H1 (cell line): ENCODE measurements around the gene ARID5A. TPM values are rescaled to one million over a fixed set of nuclear protein-coding genes. Genes with fewer than 3 reads are reported as not detected.

Experiments
- CTCF ChIA-PET: fragments of 300-600 bp; sonication (Branson Sonifier 250); formaldehyde crosslinking; loops from one replicate; lab custom pipeline; 2021; ENCODE audit not compliant: partially characterized antibody; lab: Charles Lee
- POLR2A ChIA-PET: fragments of 300-600 bp; sonication (Branson Sonifier 250); formaldehyde crosslinking; loops from one replicate; lab custom pipeline; 2021; ENCODE audit warnings: inconsistent platforms; ENCODE audit not compliant: partially characterized antibody; lab: Charles Lee
- DNase-seq, 2 experiments: peaks; one replicate each; pipeline versions ENCODE4 v3.0.0 to v3.0.0-alpha.2; 2010 to 2022; ENCODE audit warnings: low spot score in 2 of 2, low read depth in 1 of 2, mixed read lengths in 1 of 2
- FAIRE-seq: peaks from 2 replicates; lab custom pipeline; 2011; peaks lifted over from hg19 to GRCh38; lab: Jason Lieb, UNC
- H2AFZ ChIP-seq: 2 replicates; pipeline ENCODE4 v1.8.1; 2012; ENCODE audit warnings: low read length, inconsistent platforms
- H2AK5ac ChIP-seq: 2 replicates; pipeline ENCODE4 v1.6.1; 2013; ENCODE audit warnings: low read depth, low read length
- H2BK120ac ChIP-seq: replicated peaks from 2 replicates; pipeline ENCODE3; 2013; ENCODE audit warnings: low read depth, low read length, inconsistent platforms
- H2BK12ac ChIP-seq: 2 replicates; pipeline ENCODE4 v1.6.1; 2013; ENCODE audit warnings: low read depth, low read length
- H2BK15ac ChIP-seq: 2 replicates; pipeline ENCODE4 v1.6.1; 2013; ENCODE audit warnings: low read length
- H2BK20ac ChIP-seq: 2 replicates; pipeline ENCODE4 v1.6.1; 2013; ENCODE audit warnings: low read length
- H2BK5ac ChIP-seq: 2 replicates; pipeline ENCODE4 v1.6.1; 2013; ENCODE audit warnings: low read depth, low read length
- H3K14ac ChIP-seq: 2 replicates; pipeline ENCODE4 v1.6.1; 2013; ENCODE audit warnings: inconsistent platforms; ENCODE audit not compliant: insufficient read length
- H3K18ac ChIP-seq: 2 replicates; pipeline ENCODE4 v1.6.1; 2013; ENCODE audit warnings: low read length; ENCODE audit errors: extremely low read depth
- H3K23ac ChIP-seq: 2 replicates; pipeline ENCODE4 v1.6.1; 2013; ENCODE audit warnings: inconsistent platforms; ENCODE audit not compliant: insufficient read length
- H3K23me2 ChIP-seq: 2 replicates; pipeline ENCODE4 v1.6.1; 2013; ENCODE audit warnings: low read depth, low read length
- H3K27ac ChIP-seq: 2 replicates; pipeline ENCODE4 v1.6.1; 2011; ENCODE audit warnings: low read depth, low read length, inconsistent platforms
- H3K27me3 ChIP-seq, 4 experiments: replicated peaks in 1 of 4; 1 replicate in 1 of 4; 2 replicates in 3 of 4; pipeline versions ENCODE4 v1.6.1 to v1.8.1; 2011 to 2013; ENCODE audit warnings: low read length in 3 of 4, mild to moderate bottlenecking in 3 of 4, inconsistent platforms in 2 of 4, mixed read lengths in 2 of 4, moderate library complexity in 1 of 4; ENCODE audit not compliant: control insufficient read depth in 3 of 4, insufficient read depth in 3 of 4; ENCODE audit errors: extremely low read depth in 1 of 4
- H3K36me3 ChIP-seq, 4 experiments: 2 replicates each; pipeline versions ENCODE4 v1.6.1 to v1.8.1; 2011 to 2013; ENCODE audit warnings: mild to moderate bottlenecking in 4 of 4, low read length in 3 of 4, moderate library complexity in 2 of 4, control low read depth in 1 of 4, inconsistent platforms in 1 of 4; ENCODE audit not compliant: insufficient read depth in 4 of 4, control insufficient read depth in 2 of 4
- H3K4ac ChIP-seq: replicated peaks from 2 replicates; pipeline ENCODE3; 2013; ENCODE audit warnings: low read length, low read depth, mixed read lengths, inconsistent platforms; ENCODE audit not compliant: insufficient read length
- H3K4me1 ChIP-seq, 4 experiments: replicated peaks in 1 of 4; 1 replicate in 1 of 4; 2 replicates in 3 of 4; pipeline versions ENCODE4 v1.6.1 to v1.8.1; 2011 to 2013; ENCODE audit warnings: low read length in 3 of 4, inconsistent platforms in 2 of 4, mixed read lengths in 1 of 4; ENCODE audit not compliant: insufficient read depth in 4 of 4, control insufficient read depth in 3 of 4
- H3K4me2 ChIP-seq, 2 experiments: 2 replicates each; pipeline versions ENCODE4 v1.6.1 to v1.8.1; 2011 to 2013; ENCODE audit warnings: low read depth in 2 of 2, low read length in 2 of 2, control low read depth in 1 of 2, inconsistent platforms in 1 of 2, mild to moderate bottlenecking in 1 of 2; ENCODE audit not compliant: insufficient read depth in 1 of 2
- H3K4me3 ChIP-seq, 4 experiments: fragments of 200-600, 300-600 bp in 1 of 4; sonication (generic), shearing (Covaris generic), sonication (Bioruptor Twin) in 1 of 4; 2 replicates each; pipeline versions ENCODE4 v1.5.1 to v1.8.1; 2011 to 2016; ENCODE audit warnings: low read length in 4 of 4, low read depth in 3 of 4, control low read depth in 2 of 4, inconsistent platforms in 2 of 4, mild to moderate bottlenecking in 2 of 4, mixed read lengths in 1 of 4, moderate library complexity in 1 of 4; ENCODE audit not compliant: insufficient read depth in 2 of 4; ENCODE audit errors: extremely low read depth in 1 of 4
- H3K56ac ChIP-seq: replicated peaks from 2 replicates; pipeline ENCODE3; 2013; ENCODE audit warnings: low read depth, mild to moderate bottlenecking, mixed read lengths, low read length, inconsistent platforms; ENCODE audit not compliant: insufficient read length
- H3K79me1 ChIP-seq: 2 replicates; pipeline ENCODE4 v1.6.1; 2013; ENCODE audit warnings: low read depth, low read length, control low read depth
- H3K79me2 ChIP-seq, 2 experiments: 2 replicates each; pipeline versions ENCODE4 v1.6.1 to v1.8.1; 2012 to 2013; ENCODE audit warnings: low read length in 2 of 2, mild to moderate bottlenecking in 2 of 2, inconsistent platforms in 1 of 2; ENCODE audit not compliant: insufficient read depth in 2 of 2, control insufficient read depth in 1 of 2
- H3K9ac ChIP-seq, 4 experiments: replicated peaks in 1 of 4; 1 replicate in 1 of 4; 2 replicates in 3 of 4; pipeline versions ENCODE4 v1.6.1 to v1.8.1; 2011 to 2013; ENCODE audit warnings: low read depth in 3 of 4, low read length in 3 of 4, control low read depth in 2 of 4, mild to moderate bottlenecking in 2 of 4, moderate library complexity in 2 of 4, inconsistent platforms in 1 of 4; ENCODE audit errors: extremely low read depth in 1 of 4
- H3K9me3 ChIP-seq, 2 experiments: 2 replicates each; pipeline versions ENCODE4 v1.6.1 to v1.8.1; 2012 to 2013; ENCODE audit warnings: mild to moderate bottlenecking in 2 of 2, moderate library complexity in 2 of 2, control low read depth in 1 of 2, inconsistent platforms in 1 of 2, low read depth in 1 of 2, low read length in 1 of 2, mixed read lengths in 1 of 2; ENCODE audit not compliant: insufficient read depth in 2 of 2
- H4K20me1 ChIP-seq, 2 experiments: replicated peaks in 1 of 2; 2 replicates each; pipeline versions ENCODE3 to v1.8.1; 2011 to 2013; ENCODE audit warnings: inconsistent platforms in 2 of 2, low read length in 2 of 2, mild to moderate bottlenecking in 1 of 2; ENCODE audit not compliant: insufficient read depth in 2 of 2, control insufficient read depth in 1 of 2
- H4K5ac ChIP-seq: 2 replicates; pipeline ENCODE4 v1.6.1; 2013; ENCODE audit warnings: low read length, low read depth, mixed read lengths, inconsistent platforms; ENCODE audit not compliant: insufficient read length
- H4K8ac ChIP-seq: 2 replicates; pipeline ENCODE4 v1.8.0; 2013; ENCODE audit warnings: mild to moderate bottlenecking, moderate library complexity, low read length, inconsistent platforms; ENCODE audit not compliant: insufficient read depth; ENCODE audit errors: extremely low read depth
- H4K91ac ChIP-seq: replicated peaks from 2 replicates; pipeline ENCODE3; 2013; ENCODE audit warnings: low read length, mixed read lengths, inconsistent platforms; ENCODE audit not compliant: insufficient read length
- CHD2 ChIP-seq: IDR thresholded peaks from 2 replicates; pipeline ENCODE4 v1.6.1; 2012; ENCODE audit warnings: low read length, improper control_type of control experiment
- CTCF ChIP-seq, 3 experiments: IDR thresholded peaks; 1 replicate in 2 of 3; 2 replicates in 1 of 3; pipeline versions ENCODE4 v1.5.1 to v1.6.1; 2011; ENCODE audit warnings: low read length in 3 of 3, mild to moderate bottlenecking in 3 of 3, inconsistent platforms in 2 of 3, low read depth in 1 of 3, moderate library complexity in 1 of 3; ENCODE audit not compliant: insufficient read depth in 1 of 3; ENCODE audit errors: control extremely low read depth in 1 of 3
- POU5F1 ChIP-seq: IDR thresholded peaks from 2 replicates; pipeline ENCODE4 v1.6.1; 2011; ENCODE audit warnings: low read depth, mild to moderate bottlenecking, low read length, moderate library complexity
- TEAD4 ChIP-seq: IDR thresholded peaks from 2 replicates; pipeline ENCODE4 v1.6.1; 2012; ENCODE audit warnings: low read depth, low read length, inconsistent platforms, mixed read lengths
- WGBS, 2 experiments: shearing (Covaris generic) in 1 of 2; methylation state at CpG; one replicate each; pipeline versions ENCODE4 v1.1.6 to v1.1.7; 2013 to 2015; ENCODE audit warnings: low lambda C conversion rate in 2 of 2, mixed read lengths in 2 of 2, inconsistent platforms in 1 of 2, low coverage in 1 of 2, missing lambda C conversion rate in 1 of 2; ENCODE audit not compliant: insufficient replicate concordance in 2 of 2, insufficient coverage in 1 of 2, insufficient read length in 1 of 2; ENCODE audit errors: extremely low coverage in 1 of 2, missing lambda C conversion rate in 1 of 2; 5-methylcytosine and 5-hydroxymethylcytosine counted together
- polyA plus RNA-seq, 7 experiments: library from polyadenylated mRNA; depleted of rRNA in 3 of 7; stranded (reverse) in 5 of 7; unstranded in 2 of 7; fragments of >200 nt in 5 of 7; fragments of 200-250 nt in 2 of 7; gene quantifications; 1 replicate in 5 of 7; 2 replicates in 1 of 7; 4 replicates in 1 of 7; pipeline versions ENCODE4 v1.2.1 to v1.2.3, GENCODE V29; 2011 to 2013; ENCODE audit warnings: missing spikeins in 2 of 7, mixed read lengths in 2 of 7
- total RNA-seq: library from RNA; stranded (reverse); fragmentation: NEBNext Ultra II Directional; extraction: Animal tissue kit (Norgen Biotek cat#: 25700); gene quantifications from 2 replicates; pipeline ENCODE4 v1.2.1, GENCODE V29; 2021

Gene ARID5A
- total and polyA plus RNA-seq, 2 of the 8 experiments (the other 6 are each of a cell fraction or from before 2014, with no cell fraction given): 3.3 to 5.3 TPM

- peaks cover 0 to 21% (median 16%) of the 10 kb centered on the region in 4 experiments; a peak in 6 of 7 replicates for H3K27me3 ChIP-seq
- CTCF ChIA-PET: interaction anchor here (1.4 to 18.5 kb wide), 3 partner anchors 15 to 28 kb away, joined by 5 to 361 read pairs (median 54); no protein-coding TSS in a partner anchor
Observed at GRCh38 chr2:96524482-96525210, 11.9 kb upstream of the ARID5A start.

More at GRCh38 chr2:96524482-96525210, 11.9 kb upstream of the ARID5A start:
- Histone ChIP-seq H2AFZ (no peak overlapping the region), H3K4me1 (peaks cover 0 to 4% (median 0%) of the 10 kb centered on the region in 4 experiments; a peak in 4 of 7 replicates), H2BK120ac (no peak overlapping the region), H2BK12ac (no peak overlapping the region), H3K18ac (no peak overlapping the region), H3K14ac (no peak overlapping the region), H4K91ac (no peak overlapping the region), H2BK5ac (no peak overlapping the region), H4K20me1 (no peaks in the 10 kb centered on the region), H3K9ac (no peak overlapping the region), H2BK20ac (no peak overlapping the region), H3K4ac (no peak overlapping the region), H4K5ac (no peak overlapping the region), H2AK5ac (no peak overlapping the region; the same call in 1 of the 2 replicates), H3K9me3 (no peaks in the 10 kb centered on the region), H3K56ac (no peak overlapping the region), H4K8ac (no peak overlapping the region), H3K23ac (no peak overlapping the region), H3K4me2 (no peak overlapping the region), H2BK15ac (peak overlapping the region; percentile 9; the same call in 1 of the 2 replicates), H3K79me2 (no peaks in the 10 kb centered on the region), H3K27ac (no peak overlapping the region), H3K23me2 (peaks cover 5% of the 10 kb centered on the region; the same call in 1 of the 2 replicates), H3K4me3 (no peak overlapping the region), H3K36me3 (no peaks in the 10 kb centered on the region), H3K79me1 (no peaks in the 10 kb centered on the region)
- FAIRE-seq: no peak
- 80% methylated on average over 15 of the region's 15 CpGs; no CpG with 5 or more reads in 1 of the 2 experiments for WGBS, 2 experiments
- POLR2A ChIA-PET: interaction anchor here (0.5 kb wide), 1 partner anchor 258 kb away, joined by 3 read pairs; no protein-coding TSS in a partner anchor
- no peak for DNase-seq
- TF ChIP-seq CHD2 (no peak), POU5F1 (no peak), TEAD4 (no peak), CTCF (IDR thresholded peaks at IDR 0.05; ENCODE audit: control extremely low read depth in 1 of 3, insufficient read depth in 1 of 3, low read depth in 1 of 3, low read length in 3 of 3) (no peak)
